Measurements from ENCODE around the gene RBCK1. TPM values are rescaled to one million over a fixed set of nuclear protein-coding genes. Genes with fewer than 3 reads are reported as not detected.
A peak's percentile ranks its signal among the peaks of the same experiment; 100 is the strongest.

The RBCK1 gene
- total RNA-seq, 1 donor from 2014 or later, result 41.2 TPM

- no peak for DNase-seq (ENCODE audit: low spot score)
Observed at GRCh38 chr20:397432-398237, 10.5 kb upstream of the RBCK1 start.

- DNase-seq (ENCODE audit: low spot score), result no peak
Observed at GRCh38 chr20:399182-399707, 8.9 kb upstream of the RBCK1 start.

GRCh38 chr20:400128-400453 lies 8.0 kb upstream of the RBCK1 start:
- no peak for DNase-seq (ENCODE audit: low spot score)

DNA sequence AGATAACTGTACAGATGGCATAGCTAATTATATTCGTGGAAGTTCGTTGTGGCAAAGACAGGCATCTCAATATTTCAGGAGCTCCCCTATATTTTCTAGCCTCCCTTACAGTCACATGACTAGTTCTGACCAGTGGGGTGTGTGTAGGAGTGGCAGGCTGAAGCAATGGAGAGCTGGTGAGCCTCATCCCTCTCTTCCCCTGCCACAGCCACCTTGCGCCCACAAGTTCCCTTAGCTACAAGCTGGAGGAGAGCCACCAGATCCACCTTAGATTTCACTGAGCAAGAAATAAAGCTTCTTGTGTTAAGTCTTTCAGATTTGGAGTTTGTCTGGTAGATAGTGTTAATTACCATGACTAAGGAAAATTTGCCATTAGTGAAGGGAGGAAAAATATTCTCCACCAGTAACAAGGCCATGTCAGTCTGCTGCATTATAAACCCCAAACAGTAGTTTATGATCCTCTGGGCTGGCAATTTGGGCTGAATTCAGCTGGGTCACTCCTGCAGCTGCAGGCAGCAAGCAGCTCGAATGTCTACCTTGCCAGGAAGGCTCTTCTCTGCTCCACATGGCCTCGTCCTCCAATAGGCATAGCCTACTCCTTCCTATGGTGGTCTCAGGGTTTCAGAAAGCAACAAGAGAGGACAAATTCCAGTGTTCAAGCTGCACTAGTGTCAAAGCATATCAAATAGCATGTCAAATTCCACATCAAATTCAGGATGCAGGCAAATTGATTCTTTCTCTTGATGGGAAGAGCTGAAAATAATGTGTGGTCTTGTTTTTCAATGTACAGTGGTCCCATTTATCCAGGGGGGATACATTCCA lies 7.4 kb upstream of the RBCK1 start:
- no peak for DNase-seq (ENCODE audit: low spot score)

GRCh38 chr20:401682-402495 lies 6.2 kb upstream of the RBCK1 start:
- DNase-seq (ENCODE audit: low spot score), result no peak

DNA sequence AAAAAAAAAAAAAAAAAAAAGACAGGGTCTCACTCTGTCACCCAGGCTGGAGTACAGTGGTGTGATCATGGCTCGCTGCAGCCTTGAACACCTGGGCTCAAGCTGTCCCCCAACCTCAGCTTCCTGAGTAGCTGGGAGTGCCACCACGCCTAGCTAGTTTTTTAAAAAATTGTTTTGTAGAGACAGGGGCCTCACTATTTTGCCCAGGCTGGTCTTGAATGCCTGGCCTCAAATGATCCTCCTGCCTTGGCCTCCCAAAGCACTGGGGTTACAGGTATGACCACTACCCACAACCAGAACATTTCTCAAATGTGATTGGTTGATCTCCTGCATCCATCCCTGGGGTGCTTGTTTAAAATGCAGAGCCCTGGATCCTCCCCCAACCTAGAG lies 5.6 kb upstream of the RBCK1 start:
- DNase-seq (ENCODE audit: low spot score), result no peak

- no peak for DNase-seq (ENCODE audit: low spot score)
Observed at GRCh38 chr20:402898-403581, 5.1 kb upstream of the RBCK1 start.

- no peak for DNase-seq (ENCODE audit: low spot score)
Observed at GRCh38 chr20:403582-403957, 4.5 kb upstream of the RBCK1 start.

GRCh38 chr20:404088-404487 lies 4.0 kb upstream of the RBCK1 start:
- DNase-seq (ENCODE audit: low spot score), result no peak

DNA sequence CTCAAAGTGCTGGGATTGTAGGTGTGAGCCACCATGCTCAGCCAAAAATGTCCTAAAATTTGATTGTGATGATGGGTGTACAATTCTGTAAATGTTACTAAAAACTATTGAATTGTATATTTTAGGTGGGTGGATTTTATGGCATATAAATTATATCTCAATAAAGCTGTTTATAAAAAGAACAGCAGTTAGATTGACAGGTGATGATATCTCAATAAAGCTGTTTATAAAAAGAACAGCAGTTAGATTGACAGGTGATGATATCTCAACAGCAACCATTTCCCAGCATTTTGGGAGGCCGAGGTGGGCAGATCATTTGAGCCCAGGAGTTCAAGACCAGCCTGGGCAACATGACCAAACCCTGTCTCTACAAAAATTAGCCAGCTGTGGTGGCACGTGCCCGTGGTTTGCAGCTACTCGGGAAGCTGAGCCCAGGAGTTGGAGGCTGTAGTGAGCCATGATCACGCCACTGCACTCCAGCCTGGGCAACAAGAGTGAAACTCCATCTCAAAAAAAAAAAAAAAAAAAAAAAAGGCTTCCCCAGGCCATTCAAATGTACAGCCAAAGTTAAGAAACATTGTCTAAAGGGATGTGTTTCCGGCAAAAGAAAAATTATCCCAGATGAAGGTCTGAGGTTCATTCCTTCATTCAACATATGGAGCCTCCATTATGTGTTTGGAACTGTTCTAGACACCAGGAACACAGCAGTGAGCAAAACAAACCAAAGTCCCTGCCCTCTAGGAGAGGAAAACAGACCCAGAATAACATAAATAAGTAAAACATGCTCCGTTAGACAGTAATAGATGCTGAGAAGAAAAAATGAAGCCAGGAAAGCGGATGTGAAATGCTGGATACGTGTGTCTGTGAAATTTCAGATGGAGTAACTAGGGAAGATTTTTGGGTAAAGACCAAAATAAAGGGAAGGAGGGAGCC lies 1.6 kb upstream of the RBCK1 start:
- no peak for DNase-seq (ENCODE audit: low spot score)

DNA sequence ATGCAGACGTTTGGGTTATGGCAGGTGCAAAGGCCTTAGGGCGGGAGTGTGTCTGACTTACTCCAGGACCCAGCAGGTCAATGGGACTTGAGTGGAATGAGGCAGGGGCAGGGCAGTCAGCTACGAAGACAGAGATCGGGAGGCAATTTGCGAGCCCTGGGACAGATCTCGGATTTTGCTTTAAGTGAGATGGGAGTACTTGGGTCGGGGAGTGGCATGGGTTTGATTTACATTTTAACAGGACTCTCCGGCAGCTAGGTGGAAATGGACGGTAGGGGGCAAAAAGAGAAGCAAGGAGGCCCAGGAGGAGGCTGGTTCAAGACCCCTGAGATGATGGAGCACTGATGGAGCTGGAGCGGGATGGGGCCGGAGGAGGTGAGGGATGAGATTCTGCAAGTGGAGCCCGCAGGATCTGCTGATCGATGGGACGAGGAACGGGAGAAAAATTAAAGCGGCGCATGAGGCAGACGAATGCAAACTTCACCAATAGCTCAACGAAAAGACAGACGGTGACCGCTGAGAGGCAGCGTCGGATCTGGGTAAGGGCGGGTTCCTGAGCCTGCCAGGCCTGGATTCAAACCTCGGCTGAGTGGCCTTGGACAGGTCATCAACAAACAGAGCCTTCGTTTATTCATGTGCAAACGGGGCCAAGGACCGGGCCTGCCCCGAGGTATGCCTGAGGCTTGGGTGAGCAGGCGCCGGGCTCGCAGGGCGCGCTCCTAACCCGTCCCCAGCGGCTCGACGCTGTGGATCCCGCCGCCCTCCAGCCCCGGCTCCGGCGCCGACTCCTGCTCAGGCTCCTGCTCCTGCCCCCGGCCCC lies 756 bp upstream of the RBCK1 start:
- peak; percentile 79 for DNase-seq (ENCODE audit: low spot score)

DNA sequence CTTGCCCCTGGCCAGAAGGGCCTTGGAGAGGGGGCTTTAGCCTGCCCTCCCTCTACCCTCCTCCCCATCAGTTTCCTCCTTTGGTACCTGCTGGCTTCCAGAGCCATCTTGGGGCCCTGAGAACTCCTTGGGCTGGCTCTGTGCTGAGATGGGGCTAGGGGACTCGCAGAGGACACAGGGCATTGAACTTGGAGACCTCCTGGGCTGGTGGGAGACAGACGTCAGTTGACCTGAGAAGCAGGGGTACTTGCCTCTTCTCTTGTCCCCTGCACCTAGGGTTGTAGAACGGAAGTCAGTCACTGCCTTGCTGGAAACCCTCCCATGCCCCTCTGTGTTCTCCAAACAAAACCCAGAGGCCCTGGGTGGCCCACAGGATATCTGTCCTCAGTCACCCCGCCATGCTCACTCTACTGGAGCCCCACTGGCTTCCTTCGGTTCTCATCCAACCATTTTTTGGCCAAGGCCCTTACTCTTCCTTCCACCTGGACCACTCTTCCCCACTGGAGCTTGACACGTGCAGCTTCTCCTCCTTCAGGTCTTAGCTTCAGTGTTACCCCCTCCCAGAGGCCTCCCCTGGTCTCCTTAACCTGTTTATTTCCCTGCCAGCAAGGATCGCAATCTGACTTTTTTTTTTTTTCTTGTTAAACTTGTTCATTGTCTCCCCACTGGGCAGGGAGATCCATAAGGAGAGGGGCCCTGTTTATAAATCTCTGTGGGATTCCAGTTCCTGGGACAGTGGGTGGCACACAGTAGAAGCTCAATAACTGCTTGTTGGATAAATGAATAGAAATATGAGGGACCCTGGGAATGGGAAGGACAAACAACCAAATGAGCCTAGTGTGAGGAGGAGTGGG lies 971 bp downstream of the RBCK1 start:
- DNase-seq (ENCODE audit: low spot score), result no peak

DNA sequence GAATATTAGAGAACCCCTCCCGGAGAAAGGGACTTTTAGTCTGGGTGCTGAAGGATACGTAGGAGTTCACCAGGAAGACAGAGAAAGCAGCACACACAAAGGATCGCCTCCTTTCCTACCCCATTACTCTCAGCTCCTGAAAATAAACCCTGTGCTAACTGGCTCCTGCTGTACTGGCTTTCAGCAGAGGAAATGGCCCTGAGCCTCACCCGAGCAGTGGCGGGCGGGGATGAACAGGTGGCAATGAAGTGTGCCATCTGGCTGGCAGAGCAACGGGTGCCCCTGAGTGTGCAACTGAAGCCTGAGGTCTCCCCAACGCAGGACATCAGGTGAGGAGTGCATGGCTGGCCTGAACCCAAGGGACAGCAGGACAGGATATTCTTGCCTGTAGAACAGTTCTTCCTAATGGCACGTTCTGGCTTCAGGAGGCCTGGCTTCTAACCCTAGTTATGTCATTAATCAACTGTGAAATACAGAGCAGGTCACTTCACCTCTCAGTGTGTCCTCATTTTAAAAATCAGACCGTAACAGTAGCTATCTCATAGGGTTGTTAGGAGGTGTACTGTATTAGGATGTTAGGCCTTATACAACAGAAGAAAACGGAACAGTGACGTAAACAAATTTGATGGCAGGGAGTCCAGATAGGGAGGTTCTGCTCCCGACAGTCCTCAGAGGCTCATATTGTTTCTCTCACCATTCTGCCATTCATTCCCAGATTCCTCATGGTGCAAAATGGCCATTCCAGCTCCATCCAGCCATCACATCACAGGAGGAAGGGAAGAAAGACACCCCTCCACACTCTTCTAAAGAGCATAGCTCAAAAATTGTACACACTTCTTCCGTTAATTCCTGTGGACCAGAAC lies 1.8 kb downstream of the RBCK1 start:
- no peak for DNase-seq (ENCODE audit: low spot score)

DNA sequence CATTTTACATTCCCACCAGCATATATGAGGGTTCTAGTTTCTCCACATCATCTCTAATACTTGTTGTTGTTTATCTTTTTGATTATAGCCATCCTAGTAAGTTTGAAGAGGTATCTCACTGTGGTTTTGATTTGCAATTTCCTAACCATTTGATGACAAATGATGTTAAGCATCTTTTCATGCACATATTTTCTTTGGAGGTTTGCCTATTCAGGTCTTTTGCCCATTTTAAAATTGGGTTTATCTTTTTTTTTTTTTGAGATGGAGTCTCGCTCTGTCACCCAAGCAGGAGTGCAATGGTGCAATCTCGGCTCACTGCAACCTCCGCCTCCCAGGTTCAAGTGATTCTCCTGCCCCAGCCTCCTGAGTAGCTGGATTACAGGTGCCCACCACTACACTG lies 4.0 kb downstream of the RBCK1 start:
- DNase-seq (ENCODE audit: low spot score), result no peak

GRCh38 chr20:414161-414560 lies 6.1 kb downstream of the RBCK1 start:
- DNase-seq (ENCODE audit: low spot score), result no peak

DNA sequence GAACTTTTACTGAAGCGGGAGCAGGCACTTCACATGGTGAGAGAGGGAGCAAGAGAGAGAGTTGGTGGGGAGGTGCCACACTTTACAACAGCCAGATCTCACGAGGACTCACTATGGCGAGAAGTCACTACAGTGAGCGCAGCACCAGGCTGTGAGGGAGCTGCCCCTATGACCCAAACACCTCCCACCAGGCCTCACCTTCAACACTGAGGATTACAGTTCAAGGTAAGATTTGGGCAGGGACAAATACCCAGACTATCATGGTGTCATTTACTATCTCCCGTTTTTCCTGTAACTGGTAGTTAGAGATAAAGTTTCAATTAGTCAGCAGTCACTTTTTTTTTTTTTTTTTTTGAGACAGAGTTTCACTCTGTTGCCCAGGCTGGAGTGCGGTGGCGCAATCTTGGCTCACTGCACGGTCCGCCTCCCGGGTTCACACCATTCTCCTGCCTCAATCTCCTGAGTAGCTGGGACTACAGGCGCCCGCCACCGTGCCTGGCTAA lies 7.8 kb downstream of the RBCK1 start:
- no peak for DNase-seq (ENCODE audit: low spot score)
